Measurements from ENCODE around the gene SCUBE1. TPM values are rescaled to one million over a fixed set of nuclear protein-coding genes. Genes with fewer than 3 reads are reported as not detected.

SCUBE1 gene
- total and polyA plus RNA-seq, 10 of the 15 experiments (the other 5 are each of a cell fraction or from before 2014, with no cell fraction given) = not detected

- CTCF ChIA-PET = interaction anchor here (1.5 kb wide), 1 partner anchor 12 kb away, joined by 5 read pairs; no protein-coding TSS in a partner anchor
- intact Hi-C loops (cut with micrococcal nuclease; ENCODE audit: unreplicated experiment) (no loop called here), in situ Hi-C loops (cut with MboI) (no loop called here)
- Histone ChIP-seq H3K9ac (ENCODE audit: control insufficient read depth, insufficient read depth, low read length) (no peak overlapping the region), H3K9me3 (replicated peaks; ENCODE audit: control insufficient read depth, insufficient read depth, low read length) (no peaks in the 10 kb centered on the region), H3K4me2 (ENCODE audit: control insufficient read depth, insufficient read depth) (no peak overlapping the region), H3K79me2 (ENCODE audit: control insufficient read depth, insufficient read depth, low read length) (no peaks in the 10 kb centered on the region), H3K4me3 (no peak overlapping the region), H4K20me1 (ENCODE audit: control insufficient read depth, insufficient read depth) (no peaks in the 10 kb centered on the region; the same call in 1 of the 2 replicates), H2AFZ (ENCODE audit: control insufficient read depth, low read depth, low read length) (no peak overlapping the region), H3K27me3 (replicated peaks in 1 of 2; ENCODE audit: control insufficient read depth in 2 of 2, insufficient read depth in 2 of 2, low read length in 1 of 2) (no peaks in the 10 kb centered on the region; a peak in 2 of 4 replicates), H3K27ac (ENCODE audit: control insufficient read depth, insufficient read depth) (no peak overlapping the region), H3K4me1 (ENCODE audit: control insufficient read depth, insufficient read depth, low read length) (no peaks in the 10 kb centered on the region), H3K36me3 (ENCODE audit: control insufficient read depth in 2 of 2, insufficient read depth in 2 of 2, low read length in 1 of 2) (no peaks in the 10 kb centered on the region)
- TF ChIP-seq CBX3 (IDR thresholded peaks at IDR 0.05; ENCODE audit: borderline replicate concordance, low read depth) = no peak
- TF ChIP-seq E2F4 (IDR thresholded peaks at IDR 0.05; ENCODE audit: low read depth, low read length) = no peak
- TF ChIP-seq STAT3 (IDR thresholded peaks at IDR 0.05; ENCODE audit: low read depth, low read length) = no peak
- no peak for TF ChIP-seq POLR2A (IDR thresholded peaks at IDR 0.05; ENCODE audit: low read depth, low read length)
- TF ChIP-seq SUPT20H (IDR thresholded peaks at IDR 0.05; ENCODE audit: borderline replicate concordance, control insufficient read depth, low read depth, low read length) = no peak
- TF ChIP-seq ATF7 (IDR thresholded peaks at IDR 0.05; ENCODE audit: low read depth) = no peak
- no peak for TF ChIP-seq FOXM1 (IDR thresholded peaks at IDR 0.05; ENCODE audit: low read depth, low read length)
- TF ChIP-seq RELA (IDR thresholded peaks at IDR 0.05; ENCODE audit: borderline replicate concordance, partially characterized antibody) = no peak
- TF ChIP-seq MYC (IDR thresholded peaks at IDR 0.05; ENCODE audit: insufficient read depth, insufficient read length, insufficient replicate concordance, low read length, severe bottlenecking) = no peak
- no peak for TF ChIP-seq ZNF384 (IDR thresholded peaks at IDR 0.05; ENCODE audit: borderline replicate concordance, low read depth, low read length)
- TF ChIP-seq STAT1 (conservative IDR thresholded peaks at IDR 0.05) = no peak
- TF ChIP-seq ZNF274 (IDR thresholded peaks at IDR 0.05; ENCODE audit: insufficient read depth, insufficient read length) = no peak
- TF ChIP-seq BACH1 (IDR thresholded peaks at IDR 0.05; ENCODE audit: borderline replicate concordance) = no peak
- WGBS (ENCODE audit: insufficient coverage, insufficient replicate concordance, low lambda C conversion rate, missing lambda C conversion rate) = 52% methylated on average over 28 of the region's 32 CpGs
- ATAC-seq = no peak
- DNase-seq (ENCODE audit: low read depth, low spot score) = no peak
- RAD21 ChIA-PET (ENCODE audit: unreplicated experiment) = no interaction called here
- POLR2A ChIA-PET = no interaction called here
- SMC1A ChIA-PET (ENCODE audit: uncharacterized antibody, unreplicated experiment) = no interaction called here
- no peak for FAIRE-seq
- no TSS peak for BruUV-seq (replicated peaks)
Observed at GRCh38 chr22:43217285-43218030, 125.7 kb downstream of the SCUBE1 start.

All from GM12878 (cell line).